HS-27A (cell line): Measurements from ENCODE around the gene FGD5.

Experiments used
- DNase-seq: peaks from one replicate; pipeline ENCODE4 v3.0.0-alpha.2; 2012; ENCODE audit warnings: low read depth, missing footprints

FGD5 gene

GRCh38 chr3:14909250-14909649, 90.5 kb downstream of the FGD5 start:
- no peak for DNase-seq

- no peak for DNase-seq
Measured at GRCh38 chr3:14911651-14912050, 92.9 kb downstream of the FGD5 start.

DNA sequence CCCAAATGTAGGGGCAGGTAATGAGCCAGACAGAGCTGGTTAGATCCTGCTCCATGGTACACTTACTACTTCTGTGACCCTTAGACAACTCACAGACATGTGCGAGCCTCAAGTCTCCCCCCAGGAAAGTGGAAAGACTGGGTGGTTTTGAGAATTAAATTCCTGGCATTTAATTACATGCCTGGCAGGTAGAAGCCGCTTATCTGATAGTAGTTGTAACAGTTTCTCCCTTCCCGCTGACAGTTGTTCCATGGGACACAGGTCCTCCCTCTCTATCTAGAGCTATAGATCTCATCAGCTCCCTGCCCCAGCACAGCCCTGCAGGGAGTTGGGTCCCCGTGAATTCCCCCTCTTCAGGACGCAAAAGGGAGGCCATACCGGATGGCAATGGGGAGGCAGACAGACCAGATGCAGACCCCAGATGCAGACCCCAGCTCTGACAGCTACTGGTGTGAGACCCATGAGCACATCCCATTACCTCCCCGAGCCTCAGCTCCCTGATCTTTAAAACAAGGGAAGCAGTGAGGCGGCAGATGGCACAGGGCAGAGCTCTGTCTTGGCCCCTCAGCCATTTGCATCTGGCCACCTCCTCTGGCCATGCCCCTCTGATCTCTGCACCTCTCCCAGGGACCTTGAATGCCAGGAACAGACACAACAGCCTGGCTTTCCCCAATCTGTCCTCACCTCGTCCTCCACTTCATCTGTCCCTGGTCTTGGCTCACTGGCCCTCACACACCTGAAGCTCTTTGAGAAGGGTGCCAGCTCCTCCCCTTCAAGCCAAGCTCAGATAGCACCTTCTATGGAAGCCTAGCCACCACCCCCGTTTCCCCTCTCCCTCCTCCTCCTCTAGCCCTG, 94.5 kb downstream of the FGD5 start:
- DNase-seq: no peak

DNA sequence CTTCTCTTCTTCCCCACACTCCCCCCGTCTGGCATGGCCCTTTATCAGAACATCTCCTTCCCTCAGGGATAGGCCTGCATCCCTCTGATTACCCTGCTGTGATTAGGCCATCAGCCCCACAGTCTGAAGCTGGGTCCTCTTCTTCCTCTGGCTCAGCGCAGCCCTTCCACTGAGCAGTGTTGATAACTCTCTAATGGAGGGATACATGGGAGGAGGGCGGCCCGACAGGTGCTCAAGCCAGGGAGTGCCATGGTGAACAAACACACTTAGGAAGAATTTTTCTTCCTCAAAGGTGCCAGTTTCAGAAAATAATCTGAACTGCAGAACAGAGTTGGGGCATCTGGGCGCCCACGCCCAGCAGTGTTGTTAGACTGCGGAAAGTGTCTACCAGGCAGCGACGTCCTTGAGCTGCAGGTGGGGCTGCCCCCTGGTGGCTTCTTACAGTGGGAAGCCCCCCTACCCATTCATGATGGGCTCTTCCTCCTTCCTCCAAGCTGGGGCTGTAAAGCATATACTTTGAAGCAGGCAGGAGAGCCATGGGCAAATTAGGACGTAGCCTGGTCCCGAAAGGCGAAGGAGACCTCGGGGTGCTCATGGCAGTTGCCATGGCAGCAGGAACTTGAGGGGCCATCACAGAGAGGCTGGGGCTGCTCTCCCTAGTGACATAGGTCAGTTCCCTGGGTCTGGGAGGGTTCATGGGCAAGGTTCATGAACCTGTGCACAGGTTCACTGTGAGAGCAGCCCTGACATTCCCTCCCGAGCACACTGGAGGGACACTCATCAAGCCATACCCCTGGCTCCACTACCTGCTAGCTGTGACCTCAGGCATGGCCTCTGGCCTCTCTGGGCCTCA, 95.4 kb downstream of the FGD5 start:
- DNase-seq: no peak

DNA sequence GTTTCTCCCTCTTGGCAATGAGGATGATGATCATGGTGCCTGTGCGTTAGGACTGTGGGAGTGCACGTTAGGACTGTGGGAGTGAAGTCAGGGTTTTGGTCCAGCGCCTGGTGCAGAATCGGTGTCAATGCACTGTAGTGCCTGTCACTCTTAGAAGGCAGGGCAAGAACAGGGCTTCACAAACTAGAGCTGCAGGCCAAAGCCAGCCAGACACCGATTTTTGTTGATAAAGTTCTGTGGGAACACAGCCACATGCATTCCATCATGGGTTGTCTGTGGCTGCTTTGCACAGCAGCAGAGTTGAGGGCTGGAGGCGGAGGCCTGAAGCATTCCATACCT, 96.0 kb downstream of the FGD5 start:
- DNase-seq: no peak

DNA sequence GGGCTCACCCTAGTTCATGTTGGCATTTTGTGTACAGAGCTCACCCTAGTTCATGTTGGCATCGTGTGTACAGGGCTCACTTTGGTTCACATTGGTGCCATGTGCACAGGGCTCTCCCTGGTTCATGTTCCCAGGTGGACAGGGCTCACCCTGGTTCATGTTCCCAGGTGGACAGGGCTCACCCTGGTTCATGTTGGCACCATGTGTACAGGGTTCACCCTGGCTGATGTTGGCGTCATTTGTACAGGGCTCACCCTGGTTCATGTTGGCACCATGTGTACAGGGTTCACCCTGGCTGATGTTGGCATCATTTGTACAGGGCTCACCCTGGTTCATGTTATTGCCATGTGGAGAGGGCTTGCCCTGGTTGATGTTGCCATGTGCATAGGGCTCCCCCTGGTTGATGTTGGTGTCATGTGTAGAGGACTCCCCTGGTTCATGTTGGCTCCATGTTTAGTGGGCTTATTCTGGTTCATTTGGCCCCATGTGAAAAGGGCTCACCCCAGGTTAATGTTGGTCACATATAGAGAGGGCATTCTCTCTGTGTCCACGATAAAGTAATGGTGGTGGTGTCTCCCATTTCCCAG, 97.0 kb downstream of the FGD5 start:
- DNase-seq: no peak

DNA sequence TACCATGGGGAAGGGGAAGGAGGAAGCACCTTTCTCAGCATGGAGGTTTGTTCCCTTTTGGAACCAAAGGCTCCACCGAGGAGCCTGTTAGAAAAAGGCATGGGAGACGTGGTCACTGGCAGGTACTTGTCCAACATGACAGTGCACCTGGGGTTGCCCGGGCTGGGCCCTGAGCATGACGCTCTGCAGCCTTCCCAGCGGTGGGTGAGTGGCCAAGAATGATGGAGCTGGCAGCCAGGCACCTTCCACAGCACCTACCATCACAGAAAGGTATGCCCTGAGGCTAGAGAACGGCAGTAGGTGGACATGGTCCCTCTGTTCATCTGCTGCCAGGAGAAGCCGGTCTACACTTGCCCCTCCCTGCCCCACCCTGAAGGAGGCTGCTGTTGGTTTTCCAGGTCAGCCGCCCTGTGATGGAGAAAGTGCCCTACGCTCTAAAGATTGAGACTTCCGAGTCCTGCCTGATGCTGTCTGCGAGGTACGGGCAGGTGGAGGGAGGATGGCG, 99.6 kb downstream of the FGD5 start:
- DNase-seq: no peak

DNA sequence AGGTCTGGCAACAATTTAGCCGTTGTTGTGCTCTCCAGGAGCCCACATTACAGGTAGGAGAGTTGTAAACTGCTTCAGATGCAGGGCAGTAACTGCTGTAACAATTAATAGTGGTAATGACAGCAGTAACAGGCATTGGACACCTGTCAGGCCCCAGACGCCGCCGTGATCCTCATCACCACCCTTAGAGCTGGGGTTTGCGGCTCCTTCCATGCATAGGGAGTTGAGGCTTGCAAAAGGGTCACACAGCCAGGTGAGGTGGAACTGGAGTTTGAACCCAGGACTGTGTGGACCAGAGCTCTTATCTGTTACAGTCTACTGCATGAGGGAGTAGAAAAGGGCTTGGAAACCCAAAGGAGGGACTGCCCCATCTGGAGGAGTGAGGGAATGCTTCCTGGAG, 101.8 kb downstream of the FGD5 start:
- DNase-seq: no peak

DNA sequence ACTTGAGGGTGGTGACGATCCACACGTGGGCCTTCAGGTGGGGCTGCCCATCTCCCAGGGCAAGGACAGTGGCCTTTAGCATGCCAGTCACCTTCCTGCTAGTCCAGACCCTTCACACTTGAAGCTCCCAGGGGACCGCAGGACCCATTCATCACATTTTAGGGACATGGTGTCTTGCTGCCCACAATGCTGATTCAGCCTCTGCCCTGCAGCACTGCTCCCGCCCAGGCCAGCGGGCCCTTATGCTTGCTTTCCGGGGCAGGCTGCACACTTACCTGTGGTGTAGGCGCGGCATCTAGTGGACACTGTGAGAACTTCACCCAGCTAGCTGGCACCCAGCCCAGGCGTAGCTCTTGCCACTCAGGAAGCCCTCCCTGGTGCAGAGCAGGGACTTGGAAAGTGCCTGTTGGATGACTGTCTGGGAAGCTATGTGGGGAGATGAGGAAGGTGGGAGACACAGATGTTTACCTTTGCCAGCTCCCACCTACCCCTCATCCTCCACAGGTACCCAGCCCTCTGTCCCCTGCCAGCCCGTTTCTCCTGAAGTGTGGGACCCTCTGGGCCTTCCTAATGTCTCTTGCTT, 102.4 kb downstream of the FGD5 start:
- DNase-seq: peak; percentile 63

DNA sequence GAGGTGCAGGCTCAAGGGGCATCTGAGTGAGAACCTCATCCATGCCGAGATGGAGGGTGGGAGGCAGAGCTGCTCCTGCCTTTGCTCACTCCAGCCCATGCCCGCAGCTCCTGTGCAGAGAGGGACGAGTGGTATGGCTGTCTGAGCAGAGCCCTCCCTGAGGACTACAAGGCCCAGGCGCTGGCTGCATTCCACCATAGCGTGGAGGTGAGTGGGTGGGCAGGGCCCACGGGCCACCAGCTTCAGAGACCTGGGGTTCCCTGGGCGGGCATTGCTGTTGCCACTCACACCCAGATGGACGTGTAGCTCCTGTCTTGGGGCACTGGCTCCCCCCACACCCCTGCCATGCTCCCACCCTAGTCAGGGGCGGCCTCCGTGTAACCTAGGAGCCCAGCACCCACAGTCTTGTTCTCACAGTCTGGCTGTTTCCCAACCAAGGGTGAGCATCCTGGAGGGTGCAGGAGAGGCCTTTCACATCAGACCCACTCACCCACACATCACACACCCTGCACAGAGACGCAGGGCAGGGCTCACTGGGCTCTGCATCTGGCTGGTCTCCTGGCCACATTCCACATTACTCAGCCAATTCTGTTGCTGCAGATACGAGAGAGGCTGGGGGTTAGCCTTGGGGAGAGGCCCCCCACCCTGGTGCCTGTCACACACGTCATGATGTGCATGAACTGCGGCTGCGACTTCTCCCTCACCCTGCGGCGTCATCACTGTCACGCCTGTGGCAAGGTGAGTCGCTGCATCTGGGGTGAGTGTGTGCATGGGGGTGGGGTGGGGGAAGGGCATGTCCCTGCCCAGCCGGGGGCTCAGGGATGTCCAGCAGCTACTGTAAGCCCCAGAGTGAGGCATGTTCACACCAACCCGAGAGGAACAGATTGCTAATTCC, 103.3 kb downstream of the FGD5 start:
- no peak for DNase-seq

DNA sequence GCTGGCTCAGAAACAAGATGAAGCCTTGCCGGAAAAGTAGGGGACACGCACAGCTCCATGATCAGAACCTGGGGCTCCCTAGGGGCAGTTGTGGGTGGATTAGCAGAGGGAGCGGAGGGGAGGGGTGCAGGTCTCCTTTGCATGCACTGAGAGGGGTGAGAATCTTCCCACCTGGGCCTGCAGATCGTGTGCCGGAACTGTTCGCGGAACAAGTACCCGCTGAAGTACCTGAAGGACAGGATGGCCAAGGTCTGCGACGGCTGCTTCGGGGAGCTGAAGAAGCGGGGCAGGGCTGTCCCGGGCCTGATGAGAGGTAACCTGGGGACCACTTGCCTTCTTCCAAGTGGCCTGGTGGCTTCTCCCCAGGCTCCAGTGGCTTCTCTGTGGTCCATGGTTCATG, 104.1 kb downstream of the FGD5 start:
- DNase-seq: no peak

- DNase-seq: no peak
Measured at GRCh38 chr3:14923476-14923875, 104.7 kb downstream of the FGD5 start.

- DNase-seq: no peak
Measured at GRCh38 chr3:14925729-14926591, 107.2 kb downstream of the FGD5 start.

GRCh38 chr3:14926592-14926991, 107.8 kb downstream of the FGD5 start:
- no peak for DNase-seq

DNA sequence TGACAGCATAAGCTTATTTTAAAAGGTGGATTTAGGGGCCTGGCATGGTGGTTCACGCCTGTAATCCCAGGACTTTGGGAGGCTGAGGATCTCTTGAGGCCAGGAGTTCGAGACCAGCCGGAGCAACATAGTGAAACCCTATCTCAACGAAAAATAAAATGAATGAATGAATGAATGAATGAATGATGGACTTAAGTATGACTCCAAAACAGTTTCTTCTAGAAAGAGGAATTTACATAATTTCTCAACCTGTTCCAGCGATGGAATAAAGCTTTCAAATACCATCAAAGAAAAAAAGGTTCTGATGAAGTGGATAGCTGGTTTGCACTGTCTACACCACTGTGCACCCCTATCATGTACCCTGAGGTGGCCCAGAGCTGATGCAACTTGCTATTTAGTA, 108.5 kb downstream of the FGD5 start:
- no peak for DNase-seq

DNA sequence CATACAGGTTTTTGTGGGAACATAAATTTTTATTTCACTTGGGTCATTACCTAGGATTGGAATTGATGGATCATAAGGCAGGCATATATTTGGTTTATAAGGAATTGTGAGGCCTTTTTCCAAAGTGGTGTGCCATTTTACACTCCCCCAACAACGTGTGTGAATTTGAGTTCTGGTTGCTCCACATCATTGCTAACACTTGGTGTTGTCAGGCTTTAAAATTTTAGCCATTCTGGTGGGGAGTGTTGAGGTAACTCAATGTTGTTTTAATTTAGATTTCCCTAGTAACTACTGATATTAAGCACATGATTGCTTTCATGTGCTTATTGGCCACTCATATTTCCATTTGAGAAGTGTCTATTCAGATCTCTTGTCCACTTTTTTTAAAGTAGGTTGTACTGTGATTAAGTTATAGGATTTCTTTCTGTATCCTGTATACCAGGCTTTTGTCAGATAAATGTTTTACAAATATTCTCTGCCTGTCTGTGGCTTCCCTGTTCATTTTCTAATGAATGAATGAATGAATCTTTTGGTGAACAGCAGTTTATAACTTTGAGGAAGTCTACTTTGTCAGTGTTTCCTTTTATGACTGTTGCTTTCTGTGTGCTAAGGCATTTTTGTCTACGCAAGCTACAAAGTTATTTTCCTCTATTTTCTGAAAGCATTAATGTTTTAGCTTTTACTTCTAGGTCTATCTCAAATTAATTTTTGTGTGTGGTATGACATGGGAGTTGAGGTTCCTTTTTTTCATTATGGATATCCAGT, 110.7 kb downstream of the FGD5 start:
- no peak for DNase-seq

DNA sequence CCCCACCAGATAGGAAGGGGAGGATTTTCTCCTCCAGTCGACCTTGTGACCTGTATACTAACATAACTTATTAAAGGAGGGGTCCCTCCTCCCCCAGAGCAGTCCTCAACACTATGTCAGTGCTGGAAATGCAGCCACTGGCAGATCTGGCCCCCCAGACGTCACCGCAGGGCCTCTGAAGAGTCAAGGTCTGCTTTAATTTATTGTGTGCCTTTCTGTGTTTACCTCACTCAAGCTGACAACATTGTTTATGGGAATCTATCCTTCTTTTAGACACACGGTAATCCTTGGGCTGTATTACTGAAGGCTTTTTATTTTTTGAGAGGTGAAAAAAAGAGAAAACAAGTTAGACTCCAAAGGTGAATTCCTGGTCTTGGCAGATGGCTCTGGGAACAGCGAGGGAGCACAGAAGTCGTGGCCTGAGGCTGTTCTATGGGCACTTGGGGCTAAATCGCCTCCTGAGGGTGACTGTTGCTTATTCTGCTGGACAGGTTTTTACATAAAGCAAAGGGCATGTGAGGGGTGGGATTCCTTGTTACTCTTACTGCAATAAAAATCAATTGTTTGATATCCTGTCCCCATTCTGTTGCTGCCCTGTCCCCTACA, 115.2 kb downstream of the FGD5 start:
- DNase-seq: no peak

DNA sequence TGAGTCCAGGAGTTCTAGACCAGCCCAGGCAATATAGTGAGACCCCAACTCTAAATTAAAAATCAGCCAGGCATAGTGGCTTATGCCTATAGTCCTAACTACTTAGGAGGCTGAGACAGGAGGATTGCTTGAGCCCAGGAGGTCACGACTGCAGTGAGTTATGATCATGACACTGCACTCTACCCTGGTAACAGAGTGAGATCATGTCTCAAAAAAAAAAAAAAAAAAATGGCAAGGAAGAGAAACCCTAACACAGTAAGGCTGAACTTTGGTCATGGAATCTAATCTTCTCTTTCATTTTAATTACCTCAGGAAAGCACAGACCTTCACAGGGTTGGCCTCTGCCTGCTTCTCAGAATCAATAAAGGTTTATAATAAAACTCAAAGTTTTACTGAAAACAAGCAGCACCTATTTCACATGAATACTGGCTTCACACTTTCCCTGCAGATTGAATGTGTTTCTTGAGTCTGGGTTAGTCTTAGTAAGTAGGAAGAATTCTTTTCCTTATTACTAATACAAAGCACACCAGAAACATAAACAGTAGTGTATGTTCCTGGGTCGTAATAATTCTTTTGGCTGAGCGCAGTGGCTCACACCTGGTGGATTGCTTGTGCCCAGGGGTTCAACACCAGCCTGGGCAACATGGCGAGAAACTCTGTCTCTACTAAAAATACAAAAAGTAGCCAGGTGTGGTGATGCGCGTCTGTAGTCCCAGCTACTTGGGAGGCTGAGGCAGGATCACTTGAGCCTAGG, 117.0 kb downstream of the FGD5 start:
- DNase-seq: no peak
